ENCODE results near the gene CSRP3.

CSRP3 gene

DNA sequence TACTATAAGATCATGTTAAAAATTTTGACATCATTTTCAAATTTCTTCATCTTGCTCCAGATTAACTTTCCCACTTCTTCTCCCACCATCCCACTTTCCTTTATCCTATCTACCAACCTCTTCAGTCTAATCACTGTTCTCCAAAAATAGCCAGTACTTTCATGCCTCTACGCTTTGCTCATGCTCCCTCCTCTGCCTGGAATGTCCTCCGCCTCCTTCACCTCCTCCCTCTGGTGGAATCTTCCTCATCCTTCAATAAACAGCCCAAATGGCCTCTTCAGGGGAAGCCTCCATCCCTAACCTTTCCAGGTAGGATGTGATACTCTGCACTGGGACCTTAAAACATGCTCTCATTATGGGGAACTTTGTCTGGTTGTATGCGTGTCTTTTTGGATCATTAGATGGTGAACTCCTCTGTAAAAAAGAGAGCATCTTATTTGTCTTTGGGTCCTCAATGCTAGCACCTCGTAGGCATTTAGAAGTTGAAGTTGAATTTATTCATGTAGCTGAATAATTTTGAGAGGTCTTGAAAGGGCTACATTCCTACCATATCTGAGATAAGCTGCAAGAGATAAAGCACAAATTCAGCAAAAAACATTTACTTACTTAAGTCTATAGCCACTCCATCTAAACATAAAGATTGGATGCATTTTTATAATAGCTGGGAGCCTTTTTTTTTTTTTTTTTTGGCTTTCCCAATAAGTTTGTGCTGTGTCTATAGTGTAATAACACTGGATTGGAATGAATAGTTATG lies 8.0 kb upstream of the CSRP3 start:
- H3K4me1 Mint-ChIP-seq (ENCODE audit: low read depth), result no peaks in the 10 kb centered on the region
- H3K36me3 Mint-ChIP-seq (ENCODE audit: low read depth), result no peaks in the 10 kb centered on the region

DNA sequence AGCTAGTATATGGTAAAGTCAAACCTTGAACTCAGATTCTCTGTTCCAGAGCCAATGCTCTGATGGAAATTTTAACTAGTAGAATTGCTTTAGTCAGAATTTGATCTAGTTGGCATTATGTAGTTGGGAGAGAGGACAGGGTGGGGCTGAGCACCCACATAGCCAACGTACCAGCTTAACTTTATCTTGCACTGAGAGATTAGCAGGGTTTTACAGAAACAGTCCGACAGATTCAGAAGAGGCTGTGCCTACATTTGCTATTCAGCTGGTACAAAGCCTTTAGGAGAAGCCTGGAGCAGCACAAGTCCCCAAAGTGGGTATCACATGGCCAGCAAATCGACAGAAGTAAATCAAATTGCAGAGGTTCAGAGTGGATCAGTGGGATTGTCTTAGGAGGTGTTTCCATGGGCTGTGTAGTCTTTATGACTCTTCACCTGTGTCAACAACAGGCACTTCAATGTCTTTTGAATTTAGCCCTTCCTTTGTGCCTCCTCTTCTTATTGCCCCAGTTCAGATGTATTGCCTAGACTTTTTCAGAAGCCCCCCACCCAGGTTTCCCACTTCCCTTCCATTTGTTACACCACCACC lies 7.3 kb upstream of the CSRP3 start:
- H3K9me3 Mint-ChIP-seq, result no peaks in the 10 kb centered on the region
- no peaks in the 10 kb centered on the region for H3K4me1 Mint-ChIP-seq (ENCODE audit: low read depth)
- H3K27ac Mint-ChIP-seq, result no peak overlapping the region
- H3K36me3 Mint-ChIP-seq (ENCODE audit: low read depth), result no peaks in the 10 kb centered on the region
- H3K27me3 Mint-ChIP-seq (ENCODE audit: low read depth), result peaks cover 26% of the 10 kb centered on the region
- DNase-seq (ENCODE audit: low spot score), result no peak
- H3K4me3 Mint-ChIP-seq, result no peak overlapping the region

More for the DNA sequence above, 8.0 kb upstream of the CSRP3 start:
- no peak for DNase-seq (ENCODE audit: low spot score)
- H3K27ac Mint-ChIP-seq, result no peak overlapping the region
- H3K27me3 Mint-ChIP-seq (ENCODE audit: low read depth), result peaks cover 33% of the 10 kb centered on the region
- no peaks in the 10 kb centered on the region for H3K9me3 Mint-ChIP-seq
- no peak overlapping the region for H3K4me3 Mint-ChIP-seq

DNA sequence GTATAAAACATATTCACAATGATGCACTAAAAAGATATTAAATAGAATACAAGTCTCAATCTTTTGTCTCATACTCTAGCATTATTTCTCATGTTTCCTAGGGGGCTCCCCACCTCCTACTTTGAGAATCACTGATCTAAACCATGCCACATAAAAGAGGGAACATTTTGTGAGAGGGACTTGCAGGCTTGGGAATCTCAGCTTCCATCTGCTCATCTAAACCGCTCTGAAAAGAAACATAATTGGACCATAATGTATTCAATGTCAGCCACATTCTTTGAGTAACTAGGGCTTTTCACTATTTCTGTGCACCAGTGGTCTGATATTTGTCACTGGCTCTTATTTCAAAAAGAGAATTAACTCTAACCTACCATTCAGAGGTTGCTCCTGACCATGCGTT lies 6.4 kb upstream of the CSRP3 start:
- no peaks in the 10 kb centered on the region for H3K9me3 Mint-ChIP-seq
- H3K36me3 Mint-ChIP-seq (ENCODE audit: low read depth), result no peaks in the 10 kb centered on the region
- peaks cover 23% of the 10 kb centered on the region for H3K27me3 Mint-ChIP-seq (ENCODE audit: low read depth)
- no peak overlapping the region for H3K27ac Mint-ChIP-seq
- DNase-seq (ENCODE audit: low spot score), result no peak
- peaks cover 1% of the 10 kb centered on the region for H3K4me1 Mint-ChIP-seq (ENCODE audit: low read depth)
- H3K4me3 Mint-ChIP-seq, result no peak overlapping the region

DNA sequence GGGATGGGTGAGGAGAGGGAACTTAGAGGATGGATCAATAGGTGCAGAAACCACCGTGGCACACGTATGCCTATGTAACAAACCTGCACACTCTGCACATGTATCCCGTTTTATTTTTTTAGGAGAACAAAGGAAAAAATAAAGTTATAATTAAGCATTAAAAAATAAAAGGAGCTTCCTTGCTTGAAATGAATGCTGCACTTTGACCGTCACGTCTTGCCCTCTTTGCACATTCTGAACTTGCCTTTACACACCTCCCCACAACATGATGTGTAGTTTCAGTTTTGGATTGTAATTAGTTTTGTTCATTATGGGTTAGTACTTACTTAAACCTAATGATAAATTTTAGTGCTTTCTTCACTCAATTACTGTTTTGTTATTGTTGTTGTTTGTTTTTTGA lies 3.1 kb upstream of the CSRP3 start:
- no peak overlapping the region for H3K27ac Mint-ChIP-seq
- no peaks in the 10 kb centered on the region for H3K9me3 Mint-ChIP-seq
- H3K4me3 Mint-ChIP-seq, result no peak overlapping the region
- H3K4me1 Mint-ChIP-seq (ENCODE audit: low read depth), result peaks cover 1% of the 10 kb centered on the region
- H3K36me3 Mint-ChIP-seq (ENCODE audit: low read depth), result no peaks in the 10 kb centered on the region
- peaks cover 22% of the 10 kb centered on the region for H3K27me3 Mint-ChIP-seq (ENCODE audit: low read depth)
- DNase-seq (ENCODE audit: low spot score), result no peak

DNA sequence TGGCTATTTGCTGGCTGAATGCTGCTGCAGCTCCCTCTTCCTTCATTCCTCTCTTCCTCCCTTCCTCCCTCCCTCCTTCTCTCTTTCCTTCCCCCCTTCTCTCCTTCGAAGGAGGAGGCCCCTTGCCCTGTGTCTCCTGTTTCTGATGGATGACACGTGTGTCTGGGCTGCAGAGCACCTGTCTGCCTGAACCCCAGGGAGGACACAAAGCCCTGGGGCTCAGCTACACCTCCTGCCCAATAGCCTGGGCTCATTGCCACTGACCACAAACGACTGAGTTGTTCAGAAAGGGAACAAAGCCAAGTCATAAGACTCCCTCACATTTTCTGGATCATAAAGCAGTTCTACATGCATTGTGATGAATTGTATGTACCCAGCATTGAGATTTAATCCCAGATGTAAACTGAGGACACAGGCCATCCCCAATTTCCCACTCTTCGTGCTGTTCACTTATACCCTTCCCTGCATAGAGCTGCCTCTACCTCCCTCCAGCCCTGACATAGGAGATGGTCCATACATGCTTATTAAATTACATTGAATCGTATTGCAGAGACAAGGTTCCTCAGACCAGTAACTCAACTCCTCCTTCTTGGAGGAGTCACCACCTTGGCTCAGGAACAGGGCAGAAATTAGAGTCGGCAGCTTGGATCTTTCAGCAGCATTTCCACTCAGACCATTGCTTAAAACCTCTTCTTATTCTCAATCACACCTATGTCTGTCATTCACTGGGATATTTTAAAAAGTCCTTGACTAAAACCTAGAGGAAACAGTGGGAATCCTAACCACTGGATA lies 1.2 kb downstream of the CSRP3 start:
- Mint-ChIP-seq H3K4me3 (no peak overlapping the region), H3K4me1 (ENCODE audit: low read depth) (peaks cover 1% of the 10 kb centered on the region), H3K27me3 (ENCODE audit: low read depth) (peaks cover 9% of the 10 kb centered on the region), H3K36me3 (ENCODE audit: low read depth) (no peaks in the 10 kb centered on the region), H3K9me3 (no peaks in the 10 kb centered on the region), H3K27ac (no peak overlapping the region)
- DNase-seq (ENCODE audit: low spot score), result no peak

DNA sequence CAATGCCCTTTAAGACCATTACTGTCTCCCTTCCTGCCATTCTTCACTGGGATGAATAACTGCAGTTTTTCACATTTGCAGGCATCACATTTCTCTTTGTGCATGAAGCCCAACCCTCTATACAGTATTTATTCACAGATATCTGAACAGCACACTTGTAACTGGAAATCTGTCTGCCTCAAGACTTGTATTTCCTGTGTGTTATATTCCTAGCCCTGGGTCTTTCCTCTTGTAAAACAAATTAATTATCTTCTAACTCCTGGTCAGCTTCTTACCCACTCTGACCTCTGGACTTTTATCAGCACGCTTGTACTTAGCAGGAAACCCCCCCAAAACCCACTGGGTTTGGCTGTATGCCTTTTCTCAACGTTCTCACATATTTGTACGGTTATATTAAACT lies 2.0 kb downstream of the CSRP3 start:
- no peak overlapping the region for H3K27ac Mint-ChIP-seq
- DNase-seq (ENCODE audit: low spot score), result no peak
- no peaks in the 10 kb centered on the region for H3K9me3 Mint-ChIP-seq
- H3K27me3 Mint-ChIP-seq (ENCODE audit: low read depth), result peaks cover 9% of the 10 kb centered on the region
- no peak overlapping the region for H3K4me3 Mint-ChIP-seq
- no peaks in the 10 kb centered on the region for H3K36me3 Mint-ChIP-seq (ENCODE audit: low read depth)
- peaks cover 1% of the 10 kb centered on the region for H3K4me1 Mint-ChIP-seq (ENCODE audit: low read depth)

DNA sequence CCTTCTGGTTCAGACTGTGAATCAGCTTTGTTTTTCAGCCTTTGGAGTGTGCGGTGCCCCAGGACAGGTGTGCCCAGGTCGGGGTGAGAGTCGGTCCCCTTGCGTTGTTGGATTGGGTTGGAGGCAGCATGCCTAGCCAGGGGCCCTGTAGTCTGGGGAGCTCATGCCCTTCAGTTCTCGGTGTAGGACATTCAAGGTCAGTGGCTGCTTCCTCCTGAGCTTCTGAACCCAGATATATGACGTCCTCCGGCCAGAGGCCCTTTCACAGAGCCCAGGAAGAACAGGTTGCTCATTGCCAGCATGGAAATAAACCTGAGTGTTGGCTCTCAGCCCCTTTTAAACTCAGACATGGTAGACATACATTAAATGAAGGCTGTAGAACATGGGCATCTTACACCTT lies 2.7 kb downstream of the CSRP3 start:
- no peak overlapping the region for H3K27ac Mint-ChIP-seq
- peaks cover 9% of the 10 kb centered on the region for H3K27me3 Mint-ChIP-seq (ENCODE audit: low read depth)
- no peaks in the 10 kb centered on the region for H3K9me3 Mint-ChIP-seq
- no peaks in the 10 kb centered on the region for H3K36me3 Mint-ChIP-seq (ENCODE audit: low read depth)
- no peak for DNase-seq (ENCODE audit: low spot score)
- H3K4me1 Mint-ChIP-seq (ENCODE audit: low read depth), result peaks cover 1% of the 10 kb centered on the region
- no peak overlapping the region for H3K4me3 Mint-ChIP-seq

DNA sequence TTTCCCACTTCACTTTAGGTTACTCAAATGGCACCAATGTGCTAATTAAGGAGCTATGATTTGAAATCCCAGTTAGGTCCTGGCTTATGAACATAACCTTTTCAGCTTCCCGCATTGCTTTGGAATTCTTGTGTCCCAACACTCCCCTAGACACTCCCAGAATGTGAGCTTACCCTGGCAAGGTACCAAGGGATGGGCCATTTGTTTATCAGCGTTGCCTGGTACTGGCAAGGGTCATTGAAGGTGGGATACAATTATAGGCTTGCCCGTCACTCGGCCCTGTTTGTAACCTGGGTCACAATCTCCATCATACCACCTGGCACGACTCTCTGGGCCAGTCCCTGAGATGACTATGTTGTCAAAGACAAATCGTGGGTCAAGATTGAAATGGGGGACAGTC lies 5.4 kb downstream of the CSRP3 start:
- H3K27me3 Mint-ChIP-seq (ENCODE audit: low read depth), result peaks cover 9% of the 10 kb centered on the region
- DNase-seq (ENCODE audit: low spot score), result no peak
- no peak overlapping the region for H3K4me3 Mint-ChIP-seq
- H3K27ac Mint-ChIP-seq, result no peak overlapping the region
- H3K9me3 Mint-ChIP-seq, result no peaks in the 10 kb centered on the region
- no peaks in the 10 kb centered on the region for H3K4me1 Mint-ChIP-seq (ENCODE audit: low read depth)
- no peaks in the 10 kb centered on the region for H3K36me3 Mint-ChIP-seq (ENCODE audit: low read depth)

DNA sequence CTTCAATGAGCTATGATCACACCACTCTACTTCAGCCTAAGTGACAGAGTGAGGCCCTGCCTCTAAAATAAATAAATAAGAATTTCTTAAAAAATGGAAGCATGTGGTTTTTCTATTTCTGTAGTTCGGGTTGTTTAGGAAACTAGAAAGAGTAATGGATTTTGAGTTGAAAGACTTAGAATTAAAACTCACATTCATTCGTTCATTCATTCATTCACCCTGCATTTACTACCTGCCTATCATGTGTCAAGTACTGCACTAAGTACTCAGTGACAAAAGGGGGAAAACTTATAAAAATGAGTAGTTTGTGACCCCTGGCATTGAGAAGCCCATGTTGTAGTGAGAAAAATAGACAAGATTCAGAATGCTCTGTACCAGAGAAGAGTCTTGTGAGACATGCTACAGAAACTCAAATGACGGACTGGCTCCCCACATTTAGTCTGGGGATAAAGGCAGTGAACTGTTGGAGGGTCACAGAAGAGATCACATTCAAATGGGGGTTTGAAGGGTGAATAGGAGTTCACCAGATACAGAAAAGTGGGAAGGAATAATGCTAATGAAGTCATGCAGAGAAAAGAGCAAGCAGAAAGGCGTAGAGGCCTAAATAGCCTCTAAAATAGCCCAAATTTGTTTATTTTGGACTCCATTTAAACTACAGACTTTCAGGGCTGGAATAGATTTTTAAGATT lies 7.0 kb downstream of the CSRP3 start:
- H3K4me1 Mint-ChIP-seq (ENCODE audit: low read depth), result no peaks in the 10 kb centered on the region
- no peaks in the 10 kb centered on the region for H3K9me3 Mint-ChIP-seq
- no peaks in the 10 kb centered on the region for H3K36me3 Mint-ChIP-seq (ENCODE audit: low read depth)
- no peak overlapping the region for H3K27ac Mint-ChIP-seq
- DNase-seq (ENCODE audit: low spot score), result no peak
- peaks cover 3% of the 10 kb centered on the region for H3K27me3 Mint-ChIP-seq (ENCODE audit: low read depth)
- no peak overlapping the region for H3K4me3 Mint-ChIP-seq

DNA sequence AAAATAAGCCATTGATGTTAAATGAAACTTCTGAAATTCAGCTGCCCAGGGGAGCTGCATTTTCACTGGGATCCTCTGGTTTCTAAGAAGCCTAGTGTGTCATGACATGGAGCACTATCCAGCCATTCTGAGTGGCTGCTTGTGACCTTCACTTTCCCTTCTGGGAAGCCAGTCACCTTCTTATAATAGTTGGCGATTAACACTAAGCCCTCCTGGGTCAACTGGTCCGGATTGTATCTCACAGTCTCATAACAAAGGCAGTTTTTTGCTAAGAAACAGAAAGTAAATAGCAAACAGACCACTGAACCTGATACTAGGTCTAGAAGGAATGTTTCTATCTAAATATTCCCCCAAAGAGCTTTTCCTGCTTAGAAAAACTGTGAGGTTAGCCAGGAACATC lies 7.9 kb downstream of the CSRP3 start:
- no peak for DNase-seq (ENCODE audit: low spot score)
- peaks cover 3% of the 10 kb centered on the region for H3K27me3 Mint-ChIP-seq (ENCODE audit: low read depth)
- no peak overlapping the region for H3K4me3 Mint-ChIP-seq
- H3K4me1 Mint-ChIP-seq (ENCODE audit: low read depth), result no peaks in the 10 kb centered on the region
- H3K27ac Mint-ChIP-seq, result no peak overlapping the region
- H3K36me3 Mint-ChIP-seq (ENCODE audit: low read depth), result no peaks in the 10 kb centered on the region
- H3K9me3 Mint-ChIP-seq, result no peaks in the 10 kb centered on the region

DNA sequence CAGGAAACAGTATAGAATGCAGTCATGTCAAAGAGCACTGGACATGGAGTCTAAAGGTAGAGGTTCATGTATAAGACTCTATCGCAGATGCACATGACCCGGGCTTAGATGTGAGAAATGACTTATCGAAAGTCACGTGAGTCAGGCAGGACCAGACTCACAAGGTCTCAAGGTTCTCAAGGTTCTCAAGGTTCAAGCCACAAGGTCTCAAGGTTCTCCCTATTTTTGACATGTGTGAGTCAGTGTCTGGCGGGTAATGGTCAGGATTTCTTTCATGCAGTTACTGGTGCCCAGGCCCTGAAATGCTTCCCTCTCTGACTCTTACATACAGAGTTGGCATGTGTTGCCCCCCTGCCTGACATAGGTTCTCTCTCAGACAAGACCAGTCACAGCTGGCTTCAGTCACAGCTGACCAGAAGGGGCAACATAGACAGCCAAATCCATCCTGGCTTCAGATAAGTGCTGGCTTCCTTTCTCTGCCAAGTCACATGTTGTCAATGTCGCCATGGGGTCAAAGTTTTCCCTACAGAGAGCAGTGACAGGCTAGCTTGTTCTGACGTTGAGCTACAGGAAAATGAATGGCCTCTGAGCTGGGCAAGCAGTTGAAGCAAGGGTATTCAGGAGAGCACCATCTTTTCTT lies 10.1 kb downstream of the CSRP3 start:
- H3K27ac Mint-ChIP-seq, result no peak overlapping the region
- H3K4me3 Mint-ChIP-seq, result no peak overlapping the region
- no peaks in the 10 kb centered on the region for H3K27me3 Mint-ChIP-seq (ENCODE audit: low read depth)
- no peak for DNase-seq (ENCODE audit: low spot score)
- no peaks in the 10 kb centered on the region for H3K36me3 Mint-ChIP-seq (ENCODE audit: low read depth)
- no peaks in the 10 kb centered on the region for H3K9me3 Mint-ChIP-seq
- H3K4me1 Mint-ChIP-seq (ENCODE audit: low read depth), result no peaks in the 10 kb centered on the region

DNA sequence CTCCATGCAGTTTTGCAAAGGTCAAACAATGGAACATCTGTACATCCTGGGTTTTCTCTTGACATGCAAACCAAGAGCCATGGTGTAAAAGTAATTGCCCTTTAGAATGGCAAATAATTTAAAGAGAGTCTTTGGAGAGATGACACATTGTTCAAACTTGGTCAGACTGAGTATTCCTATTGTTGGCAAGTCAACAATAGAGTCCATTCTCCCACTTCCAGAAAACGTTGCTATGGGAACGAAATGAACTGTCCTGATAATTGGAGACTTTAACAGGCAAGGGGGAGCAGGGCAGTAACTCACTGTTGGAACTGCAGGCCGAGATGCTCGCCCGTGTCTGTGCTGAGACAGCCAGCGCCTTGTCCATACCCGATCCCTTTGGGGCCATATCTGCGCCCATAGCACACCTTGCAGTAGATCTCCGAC lies 13.9 kb downstream of the CSRP3 start:
- Mint-ChIP-seq H3K9me3 (no peaks in the 10 kb centered on the region), H3K27ac (no peak overlapping the region), H3K36me3 (ENCODE audit: low read depth) (no peaks in the 10 kb centered on the region), H3K4me3 (no peak overlapping the region), H3K27me3 (ENCODE audit: low read depth) (no peaks in the 10 kb centered on the region), H3K4me1 (ENCODE audit: low read depth) (no peaks in the 10 kb centered on the region)
- no peak for DNase-seq (ENCODE audit: low spot score)

DNA sequence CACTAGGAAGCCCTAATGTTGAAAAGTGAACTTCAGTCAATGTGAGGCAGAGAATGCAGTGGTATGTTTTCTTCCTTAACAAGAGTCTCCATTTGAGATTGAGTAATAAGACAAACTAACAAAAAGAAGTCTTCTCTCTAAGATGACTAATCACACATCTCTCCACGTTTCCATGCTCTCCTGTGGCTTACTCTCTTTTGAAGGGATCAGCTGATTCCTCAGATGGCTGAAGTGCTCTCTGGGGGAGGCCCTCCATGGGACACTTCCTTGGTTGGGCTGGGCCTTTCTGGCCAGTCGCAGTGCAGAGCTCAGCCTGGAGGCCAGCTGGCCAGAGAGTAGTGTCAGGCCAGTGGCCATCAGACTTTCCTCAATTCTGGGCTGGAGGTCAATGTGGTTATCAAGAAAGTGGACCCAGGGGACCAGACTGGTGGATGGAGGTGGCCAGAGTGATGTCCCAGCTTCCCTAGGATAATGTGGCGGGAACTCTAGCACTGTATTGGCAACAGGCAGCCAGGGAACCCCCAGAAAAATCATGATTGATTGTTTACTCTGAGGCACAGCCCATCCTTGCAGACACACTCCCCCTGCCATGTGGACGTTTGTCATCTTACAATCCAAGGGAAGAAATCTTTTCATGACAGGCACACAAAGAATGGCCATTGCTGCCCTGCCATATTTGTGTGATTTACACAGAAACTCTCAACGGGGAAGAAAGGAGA lies 14.5 kb downstream of the CSRP3 start:
- Mint-ChIP-seq H3K36me3 (ENCODE audit: low read depth) (no peaks in the 10 kb centered on the region), H3K4me3 (no peak overlapping the region), H3K4me1 (ENCODE audit: low read depth) (no peaks in the 10 kb centered on the region), H3K9me3 (no peaks in the 10 kb centered on the region), H3K27me3 (ENCODE audit: low read depth) (no peaks in the 10 kb centered on the region), H3K27ac (no peak overlapping the region)
- DNase-seq (ENCODE audit: low spot score), result no peak
